HG03066 (cell line): Measurements from ENCODE around the gene C6orf132.

ENCODE experiments used
- ATAC-seq: cut with Tn5 transposase; IDR thresholded peaks from one replicate; pipeline ENCODE4 v1.9.1; 2021; ENCODE audit warnings: low read depth; ENCODE audit not compliant: unreplicated experiment

The C6orf132 gene

DNA sequence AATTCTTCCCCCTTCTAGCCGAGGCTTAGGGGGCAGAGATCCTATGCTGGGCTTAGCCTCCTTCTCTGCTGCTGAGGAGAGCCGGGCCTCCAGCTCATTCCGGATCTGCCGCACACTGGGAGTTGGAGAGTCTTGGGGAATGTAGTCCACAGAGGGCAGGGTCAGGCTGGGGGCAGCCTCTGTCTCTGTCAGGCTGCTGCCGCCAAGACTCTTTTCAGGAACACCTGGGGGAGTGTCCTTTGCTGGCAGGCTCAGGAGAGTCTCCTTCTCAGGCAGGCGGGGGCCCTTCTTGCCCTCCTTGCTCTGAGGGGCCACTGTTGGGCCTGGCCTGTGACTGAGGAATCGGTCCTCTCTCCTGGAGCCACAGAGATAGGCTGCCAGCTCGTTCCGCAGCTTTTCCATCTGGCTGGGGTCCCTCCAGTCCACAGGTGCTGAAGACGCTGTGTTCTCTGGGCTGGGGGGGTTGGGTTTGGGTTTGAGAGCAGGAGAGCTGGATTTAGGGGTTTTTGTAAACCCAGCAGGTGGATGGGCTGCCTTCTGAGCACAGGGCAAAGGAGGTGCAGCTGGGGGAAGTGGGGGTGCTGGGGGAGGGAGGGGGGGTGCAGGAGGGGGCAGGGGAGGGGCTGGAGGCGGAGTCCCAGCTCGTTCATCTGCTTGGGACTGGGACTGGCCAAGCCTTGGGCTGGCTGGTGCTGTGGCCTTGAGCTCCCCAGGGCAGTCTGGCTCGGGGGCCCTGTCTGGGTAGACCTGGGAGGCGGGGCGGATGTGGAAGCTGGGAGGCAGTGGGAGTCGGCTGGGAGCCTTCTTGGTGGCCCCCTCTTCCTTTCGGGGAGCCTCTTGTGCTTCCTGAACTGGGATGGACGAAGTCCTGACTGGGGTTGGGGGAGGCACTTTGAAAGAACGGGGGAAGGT, 36.1 kb downstream of the C6orf132 start:
- no peak for ATAC-seq

DNA sequence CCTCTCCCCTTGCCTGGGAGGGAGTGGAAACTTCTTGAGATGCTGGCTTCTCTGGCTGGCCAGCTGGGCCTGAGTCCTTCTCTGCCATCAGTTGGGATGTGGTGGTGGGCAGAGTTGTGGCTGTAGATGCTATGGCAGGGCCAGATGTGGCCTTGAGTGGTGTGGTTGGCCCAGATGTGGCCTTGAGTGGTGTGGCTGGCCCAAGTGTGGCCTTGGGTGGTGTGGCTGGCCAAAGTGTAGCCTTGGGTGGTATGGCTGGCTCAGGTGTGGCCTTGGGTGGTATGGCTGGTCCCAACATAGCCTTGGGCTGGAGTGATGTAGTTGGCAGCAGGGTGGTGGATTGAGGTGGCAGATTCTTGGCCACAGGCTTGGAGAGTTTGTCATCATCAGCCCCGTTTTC, 36.7 kb downstream of the C6orf132 start:
- ATAC-seq, result no peak

DNA sequence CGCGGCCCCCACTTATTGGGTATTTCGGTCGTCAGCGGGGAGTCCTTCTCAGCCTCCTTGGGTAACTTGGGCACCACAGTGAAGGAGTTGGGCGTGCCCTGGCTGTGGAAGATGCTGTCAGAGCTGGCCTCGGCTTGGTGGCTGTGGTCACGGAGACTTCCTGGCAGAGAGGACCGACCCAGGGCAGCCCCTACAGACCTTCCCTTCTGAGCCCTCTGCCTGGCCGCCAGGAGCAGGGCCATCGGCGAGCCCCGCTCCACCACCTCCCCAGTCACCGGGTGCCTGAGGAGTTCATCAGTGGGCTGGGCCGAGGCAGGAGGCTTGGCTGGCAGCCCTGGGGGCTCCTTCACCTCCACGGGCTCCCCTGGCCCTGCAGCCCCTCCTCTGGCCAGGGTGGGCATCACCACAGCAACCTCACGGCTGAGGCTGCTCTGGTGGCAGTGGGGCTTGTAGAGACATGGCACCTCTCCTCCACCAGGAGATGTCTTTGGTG, 37.2 kb downstream of the C6orf132 start:
- ATAC-seq, result no peak

DNA sequence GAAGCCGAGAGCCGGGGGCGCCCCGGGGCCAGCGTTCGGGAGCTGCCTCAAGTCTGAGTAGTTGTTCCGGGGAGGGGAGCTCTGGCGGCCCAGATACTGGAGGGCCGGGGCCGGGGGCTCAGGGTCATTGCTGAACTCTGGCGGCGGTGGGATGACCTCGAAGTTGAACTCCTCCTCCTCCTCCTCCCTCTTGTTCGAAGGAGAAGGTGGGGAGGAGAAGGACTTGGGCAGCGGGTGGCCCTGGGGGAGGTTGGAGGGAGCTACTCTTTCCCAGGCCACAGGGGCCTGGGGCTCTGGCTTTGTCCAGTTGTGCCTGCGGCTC, 37.7 kb downstream of the C6orf132 start:
- ATAC-seq, result no peak

DNA sequence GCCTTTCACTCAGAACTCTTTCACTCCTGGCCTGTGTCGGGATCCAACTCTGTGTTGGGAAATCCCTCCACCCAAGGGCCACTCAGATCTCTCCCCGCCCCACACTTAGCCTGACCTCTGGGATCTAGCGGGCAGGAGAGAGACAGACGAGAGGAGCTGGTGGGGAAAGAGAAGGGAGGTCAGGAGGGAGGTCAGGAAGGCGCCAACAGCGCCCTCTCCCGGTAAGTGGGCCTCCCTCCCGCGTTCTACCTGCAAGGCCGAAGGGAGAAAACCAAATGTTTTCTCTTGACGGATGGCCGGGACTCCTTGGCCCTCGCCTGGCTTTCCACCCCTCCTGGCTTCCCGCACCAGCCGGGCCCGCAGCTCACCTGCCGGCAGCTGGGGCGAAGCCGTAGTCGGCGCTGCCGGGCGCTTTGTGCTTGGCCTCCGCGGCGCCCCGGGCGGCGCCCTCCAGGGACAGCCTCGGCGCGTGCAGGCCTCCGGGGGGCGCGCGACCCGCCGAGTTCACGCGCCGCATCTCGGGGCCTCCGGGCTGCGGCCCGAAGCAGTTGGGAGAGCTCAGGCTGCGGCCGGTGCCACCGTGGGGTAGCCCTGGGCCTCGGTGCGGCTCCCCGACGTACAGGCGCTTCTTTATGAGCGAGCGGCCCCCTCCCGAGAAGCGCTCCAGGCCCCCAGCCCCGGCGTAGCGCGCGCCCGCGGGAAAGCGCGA, 38.2 kb downstream of the C6orf132 start:
- ATAC-seq, result peak; percentile 60

DNA sequence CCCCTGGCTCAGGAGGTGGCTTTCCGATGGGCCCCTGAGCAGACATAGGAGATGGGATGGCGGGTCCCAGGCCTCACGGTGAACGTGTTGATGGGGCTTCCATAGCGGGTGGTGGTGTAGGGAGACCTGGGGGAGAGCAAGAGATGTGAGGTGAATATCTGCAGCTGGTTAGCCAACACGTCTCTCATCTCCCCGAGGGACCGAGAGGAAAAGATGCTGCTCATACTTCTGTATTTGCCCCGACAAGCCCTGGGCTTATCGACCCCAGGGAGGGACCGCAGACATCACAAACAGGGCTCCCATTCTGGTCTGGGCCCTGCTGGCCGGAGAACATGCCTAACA, 38.7 kb downstream of the C6orf132 start:
- ATAC-seq, result no peak

DNA sequence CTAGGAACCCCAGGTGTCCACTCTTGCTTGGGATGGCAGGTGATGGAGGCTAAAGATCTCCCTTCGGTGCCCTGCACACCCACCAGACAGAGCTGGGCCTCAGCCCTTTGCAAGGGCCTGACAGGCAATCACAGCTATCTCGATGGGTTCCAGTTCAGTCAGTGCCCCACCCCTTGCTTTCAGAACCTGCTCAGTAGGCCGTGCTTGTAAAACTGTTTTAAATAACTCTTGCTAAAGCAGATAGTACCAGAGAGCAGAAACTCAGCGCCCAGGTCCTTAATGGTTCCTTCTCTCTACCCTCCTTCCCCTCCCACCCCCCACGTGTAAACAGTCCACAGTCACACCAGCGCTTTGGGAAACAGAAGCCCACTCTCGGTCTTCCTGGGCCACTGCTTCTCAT, 39.2 kb downstream of the C6orf132 start:
- no peak for ATAC-seq

DNA sequence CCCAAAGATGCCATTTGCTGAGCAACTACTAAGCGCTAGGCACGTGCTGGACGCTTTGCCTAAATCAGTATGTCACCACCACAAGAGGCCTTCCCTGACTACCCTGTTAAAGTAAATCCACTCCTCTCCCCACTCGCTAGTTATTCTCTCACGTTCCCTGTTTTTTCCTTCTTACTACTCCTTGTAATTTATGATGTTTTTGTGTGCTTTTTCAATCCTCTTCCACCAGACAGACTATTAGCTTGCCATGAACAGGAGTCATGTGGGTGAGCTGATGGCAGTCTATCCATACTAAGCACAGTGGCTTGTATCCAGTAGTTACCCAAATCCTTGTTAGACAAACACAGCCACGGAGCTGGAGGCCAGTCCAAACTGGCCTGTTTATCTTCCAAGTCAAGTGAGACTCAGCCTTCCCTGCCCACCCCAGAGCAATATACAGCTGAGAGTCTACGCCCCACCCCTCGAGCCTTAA, 41.2 kb downstream of the C6orf132 start:
- ATAC-seq, result no peak

DNA sequence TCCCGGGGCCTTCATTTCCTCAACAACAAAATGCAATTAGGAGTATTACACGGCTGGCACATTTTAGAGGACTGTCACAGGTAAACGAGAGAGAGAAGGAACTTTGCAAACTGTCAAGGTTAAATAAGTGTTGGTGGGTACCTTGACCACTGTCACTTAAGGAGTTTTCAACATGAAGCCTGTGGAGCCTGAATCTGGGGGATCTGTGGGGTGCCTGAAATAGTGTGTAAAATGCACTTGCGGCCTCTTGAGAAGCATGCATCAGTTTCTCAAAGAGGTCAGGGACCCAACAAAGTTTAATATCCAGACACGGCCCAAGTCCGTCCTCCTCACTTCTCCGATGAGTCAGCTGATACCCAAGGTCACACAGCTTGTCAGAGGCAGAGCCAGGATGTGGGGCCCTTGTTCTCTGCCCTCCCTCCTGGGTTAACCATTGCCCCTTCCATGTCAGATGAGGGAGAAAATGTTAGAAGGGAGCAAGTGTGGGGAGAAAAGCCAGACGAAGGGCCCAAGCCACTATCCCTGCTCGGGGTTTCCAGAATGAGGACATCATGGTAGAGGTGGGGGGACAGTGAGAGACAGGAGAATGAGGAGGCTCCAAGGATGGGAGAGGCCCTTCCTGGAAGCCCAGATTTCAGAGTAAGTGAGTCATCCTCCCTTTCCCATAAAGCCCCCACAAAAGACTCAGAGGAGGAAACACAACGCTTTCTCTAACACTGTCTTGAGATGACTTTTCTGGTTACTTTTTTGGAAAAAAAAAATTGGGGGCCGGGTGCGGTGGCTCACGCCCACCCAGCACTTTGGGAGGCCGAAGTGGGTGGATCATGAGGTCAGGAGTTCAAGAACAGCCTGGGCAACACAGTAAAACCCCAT, 42.2 kb downstream of the C6orf132 start:
- ATAC-seq, result no peak

DNA sequence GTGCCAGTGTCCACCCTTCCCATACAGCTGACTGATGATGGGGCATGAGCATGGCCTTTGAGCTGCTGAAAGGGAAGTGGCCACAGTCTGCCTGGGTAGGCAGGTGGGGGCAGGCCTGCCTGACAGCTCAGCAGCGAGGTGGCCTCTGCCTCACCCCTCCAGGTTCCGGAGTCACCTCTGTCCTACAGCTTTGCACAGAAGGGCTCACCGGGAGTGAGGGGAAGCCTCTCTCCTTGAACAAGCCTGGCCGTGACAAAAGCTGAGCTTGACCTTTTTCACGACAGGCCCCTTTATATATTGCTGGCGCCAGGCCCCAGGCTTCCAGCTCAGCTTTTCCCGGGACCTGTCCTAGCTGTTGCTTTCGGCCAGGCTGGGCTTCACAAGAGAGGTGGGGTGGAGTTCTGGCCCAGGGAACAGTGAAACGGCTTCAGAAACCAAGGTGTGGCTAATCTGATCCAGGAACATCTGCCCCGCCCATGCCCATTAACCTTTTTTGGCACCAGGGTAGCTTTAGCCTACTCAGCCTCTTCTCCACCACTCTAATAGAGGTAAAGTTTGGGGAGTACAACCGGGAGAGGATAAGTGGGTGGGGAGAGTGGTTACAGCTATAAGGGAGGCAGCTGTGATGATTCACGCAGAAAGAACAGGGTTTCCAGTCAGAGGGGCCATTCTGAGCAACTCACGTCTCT, 42.9 kb downstream of the C6orf132 start:
- no peak for ATAC-seq

DNA sequence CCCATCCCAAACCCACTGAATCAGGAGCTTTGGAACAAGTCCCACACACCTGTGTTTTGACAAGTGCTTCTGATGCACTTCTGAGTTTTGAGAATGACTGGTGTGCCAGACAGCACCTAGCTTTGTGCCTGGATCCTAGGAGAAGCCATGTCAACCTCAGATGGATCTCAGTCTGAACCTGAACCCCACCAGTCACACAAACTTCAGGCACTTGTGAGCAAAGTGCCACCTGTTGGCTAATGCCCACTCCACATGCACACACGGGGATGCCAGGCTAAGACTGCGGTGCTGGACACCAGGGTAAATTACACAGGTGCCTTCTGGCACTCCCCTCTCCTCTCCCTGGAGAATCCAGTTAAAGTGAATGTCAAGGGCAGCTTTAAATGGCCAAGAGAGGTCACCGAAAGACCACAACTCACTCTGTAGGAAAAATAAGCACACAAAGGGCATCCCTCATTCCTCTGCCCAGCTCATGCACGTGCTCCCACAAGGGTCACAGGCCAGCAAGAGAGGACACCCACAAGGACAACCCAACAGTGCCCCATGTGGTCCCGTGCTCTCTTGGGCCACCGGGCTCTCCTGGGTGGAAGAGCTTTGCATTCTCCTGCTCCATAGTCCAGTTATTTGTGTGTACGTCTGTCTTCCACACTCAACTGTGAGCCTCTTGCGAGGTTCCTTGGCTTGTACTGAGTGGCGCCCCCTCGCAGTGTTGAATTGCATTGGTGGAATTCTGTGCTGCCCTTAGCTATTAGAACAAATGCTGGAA, 46.5 kb downstream of the C6orf132 start:
- ATAC-seq, result no peak

DNA sequence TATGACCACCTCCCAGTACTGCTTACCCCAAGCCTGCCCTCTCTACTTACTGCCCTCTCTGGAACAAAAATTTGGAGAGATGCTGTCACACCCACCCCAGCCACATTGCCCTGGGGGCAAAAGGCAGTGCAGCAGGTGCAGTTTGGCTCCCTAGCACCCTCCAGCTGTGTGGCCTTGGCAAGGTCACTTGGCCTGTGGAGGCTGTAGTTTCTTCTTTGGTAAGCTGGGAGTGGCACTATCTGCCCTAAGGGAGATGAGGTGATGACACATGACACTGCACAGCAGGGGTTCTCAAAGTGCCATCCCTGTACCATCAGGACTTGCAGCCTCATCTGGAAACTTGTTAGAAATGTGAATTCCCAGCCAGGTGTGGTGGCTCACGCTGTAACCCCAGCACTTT, 47.3 kb downstream of the C6orf132 start:
- ATAC-seq, result no peak

DNA sequence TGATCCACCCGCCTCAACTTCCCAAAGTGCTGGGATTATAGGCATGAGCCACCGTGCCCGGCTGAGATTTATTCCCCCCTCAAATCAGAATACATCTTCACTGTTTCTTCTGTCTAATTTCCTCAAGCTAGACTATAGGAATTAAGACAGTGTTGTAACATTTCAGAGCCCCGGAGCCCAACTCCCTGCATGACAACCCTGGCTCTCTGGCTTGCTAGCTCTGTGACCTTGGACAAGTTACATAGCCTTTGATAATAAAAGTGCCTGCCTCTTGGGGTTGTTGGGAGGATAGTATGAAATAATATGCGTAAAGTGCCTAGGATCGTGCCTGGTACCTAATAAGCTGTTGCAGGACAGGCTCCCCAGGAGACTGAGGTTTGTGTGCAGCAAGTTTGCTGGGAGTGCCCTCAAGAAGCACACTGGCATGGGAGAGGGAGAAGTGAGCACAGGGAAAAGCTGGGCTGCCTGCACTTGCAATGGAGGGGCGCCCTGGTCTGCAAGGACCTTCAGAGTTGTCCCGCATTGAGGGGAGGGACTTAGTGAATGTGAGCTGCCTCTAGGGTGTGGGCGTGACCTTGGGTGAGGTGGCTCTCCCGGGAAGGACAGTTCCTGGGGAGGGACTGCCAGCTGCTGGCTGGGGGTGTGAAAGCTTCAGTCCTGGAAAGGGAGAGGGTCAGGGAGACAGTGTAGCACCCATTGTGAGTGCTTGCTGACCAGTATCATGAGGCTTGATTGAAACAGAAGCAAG, 48.7 kb downstream of the C6orf132 start:
- ATAC-seq, result no peak

DNA sequence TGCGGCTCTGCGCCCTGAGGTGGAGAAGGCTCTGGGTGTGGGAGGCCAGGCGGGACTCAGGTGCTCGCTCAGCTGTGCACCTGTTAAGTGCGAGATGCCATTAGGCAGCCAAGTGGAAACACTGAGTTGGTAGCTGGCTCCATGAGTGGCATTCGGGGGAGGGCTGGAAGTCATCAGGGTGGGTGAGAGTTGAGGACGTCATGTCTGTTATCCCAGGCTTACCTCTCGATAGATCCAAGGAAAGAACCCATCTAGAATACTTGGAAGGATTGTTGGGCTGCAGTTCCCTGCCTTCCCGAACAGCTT, 50.7 kb downstream of the C6orf132 start:
- no peak for ATAC-seq

DNA sequence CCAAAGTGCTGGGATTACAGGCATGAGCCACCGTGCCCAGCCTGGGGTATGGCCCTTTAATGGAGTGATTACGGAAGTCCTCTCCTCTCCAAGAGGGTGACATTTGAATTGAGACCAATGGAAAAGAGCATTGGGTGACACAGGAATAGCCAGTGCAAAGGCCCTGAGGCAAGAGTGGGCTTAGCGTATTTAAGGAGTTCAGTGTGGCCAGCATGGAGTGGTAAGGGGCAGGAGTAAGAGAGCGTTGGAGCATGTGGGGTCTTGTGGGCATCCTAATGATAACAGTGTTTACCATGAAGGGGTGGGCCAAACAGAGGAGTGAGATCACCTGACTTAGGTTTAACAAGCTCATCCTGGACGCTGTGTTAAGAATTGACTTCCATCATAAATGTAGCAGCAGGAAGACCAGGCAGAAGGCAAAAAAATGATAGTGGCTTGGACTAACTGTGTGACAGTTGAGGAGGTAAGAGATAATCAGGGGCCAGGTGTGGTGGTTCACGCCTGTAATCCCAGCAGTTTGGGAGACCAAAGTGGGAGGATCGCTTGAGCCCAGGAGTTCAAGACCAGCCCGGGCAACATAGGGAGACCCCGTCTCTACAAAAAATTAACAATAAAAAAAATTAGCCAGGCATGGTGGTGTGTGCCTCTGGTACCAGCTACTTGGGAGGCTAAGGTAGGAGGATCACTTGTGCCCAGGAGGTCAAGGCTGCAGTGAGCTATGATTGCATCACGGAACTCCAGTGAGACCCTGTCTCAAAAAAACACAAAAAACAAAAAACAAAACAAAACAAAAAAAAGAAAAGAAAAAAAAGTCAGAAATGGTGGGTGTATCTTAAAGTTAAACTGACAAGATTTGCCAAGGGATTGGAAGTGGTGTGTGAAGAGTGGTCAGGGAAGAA, 51.4 kb downstream of the C6orf132 start:
- ATAC-seq, result no peak

DNA sequence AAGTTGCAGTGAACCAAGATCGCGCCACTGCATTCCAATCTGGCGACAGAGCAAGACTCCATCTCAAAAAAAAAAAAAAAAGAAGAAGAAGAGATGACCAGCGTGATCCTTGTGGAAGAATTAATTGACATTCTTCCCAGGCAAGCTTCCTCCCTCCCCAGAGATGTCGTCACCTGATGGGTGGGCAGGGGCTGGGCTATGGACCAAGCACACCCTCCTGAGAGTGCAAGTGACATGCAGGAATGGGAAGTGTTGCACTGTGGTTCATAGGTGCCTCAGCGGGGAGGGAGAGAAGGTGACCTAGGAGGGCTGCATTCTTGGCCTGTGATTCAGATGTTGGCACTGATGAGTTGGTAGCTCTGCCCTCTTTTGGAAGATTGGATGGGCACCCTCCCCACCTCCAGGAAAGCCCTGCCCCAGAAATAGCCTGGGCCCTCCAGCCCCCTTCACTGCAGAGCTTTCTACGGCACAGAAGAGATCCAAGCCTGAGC, 54.3 kb downstream of the C6orf132 start:
- no peak for ATAC-seq

DNA sequence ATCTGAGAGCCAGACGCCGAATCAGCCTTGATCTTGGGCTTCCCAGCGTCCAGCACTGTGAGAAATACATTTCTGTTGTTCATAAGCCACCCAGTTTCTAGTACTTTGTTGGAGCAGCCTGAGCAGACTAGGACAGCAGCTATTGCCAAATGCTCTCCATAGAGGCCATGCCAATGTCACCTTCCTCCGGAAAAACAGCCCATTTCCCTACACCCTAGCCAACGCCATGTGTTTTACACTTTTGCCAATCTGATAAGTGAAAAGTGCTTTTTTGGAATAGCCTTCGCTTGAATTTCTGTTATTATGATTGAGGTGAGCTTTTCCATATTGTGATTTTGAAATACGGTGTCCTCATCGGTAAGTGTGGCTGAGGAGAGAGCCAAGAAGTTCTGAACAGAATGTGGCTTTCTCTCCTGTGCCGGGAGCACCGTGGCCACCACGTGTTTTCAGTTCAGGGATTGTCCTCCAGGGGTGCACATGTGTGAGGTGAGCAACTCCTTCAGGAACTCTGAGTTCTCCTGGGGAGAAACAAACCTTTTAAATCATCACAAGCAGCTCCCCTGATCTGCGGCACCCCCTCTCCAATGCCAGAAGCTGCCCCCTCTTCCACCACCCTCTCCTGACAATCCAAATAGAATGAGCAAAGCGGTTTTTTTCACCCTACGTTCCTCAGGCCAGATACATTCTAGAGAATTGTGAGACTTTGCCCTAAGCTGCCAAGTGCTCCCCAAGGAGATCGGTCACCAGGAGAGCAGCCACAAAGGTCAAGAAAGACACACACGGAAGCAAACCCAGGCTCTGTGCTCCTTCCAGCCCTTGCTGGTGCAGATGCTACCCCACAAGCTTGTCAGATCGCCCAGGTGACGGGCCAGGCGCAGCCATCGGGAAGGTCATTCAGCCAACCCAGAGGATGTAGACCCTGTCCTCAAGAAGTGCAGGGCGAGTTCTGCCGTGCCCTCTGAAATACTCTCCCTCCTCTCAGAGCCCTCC, 56.1 kb downstream of the C6orf132 start:
- no peak for ATAC-seq
